HCT116 (cell line): ENCODE data around the gene GSTM5. TPM values are rescaled to one million over a fixed set of nuclear protein-coding genes. Genes with fewer than 3 reads are reported as not detected.
"Not testable (repeated sequence)": the region's sequence is repeated elsewhere in the genome, so short reads cannot be mapped to it uniquely, and the experiment has no call there.

Experiments used
- ATAC-seq: fragments of 200-7000 bp; cut with Tn5 transposase; 2 replicates; pipeline ENCODE4 v1.9.1; 2020; ENCODE audit warnings: mild to moderate bottlenecking, moderate library complexity
- BruUV-seq: library from RNA; stranded (reverse); fragments of 400-500 nt; replicated peaks from 2 replicates; lab custom pipeline; 2021; lab: Mats Ljungman, UMichigan
- CTCF ChIA-PET: fragments of 300-600 bp; sonication (Branson Sonifier 250); formaldehyde crosslinking; loops from one replicate; lab custom pipeline; 2021; ENCODE audit warnings: antibody characterized with exemption; lab: Charles Lee
- POLR2A ChIA-PET: fragments of 300-600, 350-600 bp; sonication (Branson Sonifier 250); formaldehyde crosslinking; loops from one replicate; lab custom pipeline; 2021; ENCODE audit warnings: antibody characterized with exemption; lab: Charles Lee
- RAD21 ChIA-PET, 2 experiments: fragments of 300-600 bp; sonication (Branson Sonifier 250); formaldehyde crosslinking; loops; one replicate each; lab custom pipeline; 2023; ENCODE audit warnings: low total read pairs in 2 of 2; ENCODE audit not compliant: uncharacterized antibody in 2 of 2, unreplicated experiment in 2 of 2, low non-redundant PET in 1 of 2; lab: Charles Lee
- DNase-seq: peaks from one replicate; pipeline ENCODE4 v3.0.0-alpha.2; 2010; ENCODE audit warnings: low read depth, low spot score
- H2AFZ ChIP-seq: fragments of 200-600 bp; shearing (Covaris generic), sonication (generic); 2 replicates; pipeline ENCODE4 v1.6.1; 2017; ENCODE audit warnings: low read depth, mixed run types, mixed read lengths, antibody characterized with exemption, low read length; ENCODE audit not compliant: poor library complexity, severe bottlenecking
- H3K27ac ChIP-seq: 2 replicates; pipeline ENCODE4 v1.5.1; 2012; ENCODE audit warnings: low read depth, low read length
- H3K27me3 ChIP-seq: fragments of 200-600 bp; sonication (generic); 2 replicates; pipeline ENCODE4 v1.6.1; 2016; ENCODE audit warnings: mixed run types, low read length, mixed read lengths; ENCODE audit not compliant: insufficient read depth
- H3K36me3 ChIP-seq, 2 experiments: fragments of 200-500 bp in 1 of 2; fragments of 200-600 bp in 1 of 2; sonication (Bioruptor generic) in 1 of 2; sonication (generic) in 1 of 2; 2 replicates each; pipeline versions ENCODE4 v1.5.1 to v1.6.1; 2014 to 2016; ENCODE audit warnings: low read length in 2 of 2, inconsistent platforms in 1 of 2, mixed read lengths in 1 of 2, mixed run types in 1 of 2; ENCODE audit not compliant: insufficient read depth in 2 of 2, control insufficient read depth in 1 of 2
- H3K4me1 ChIP-seq, 2 experiments: fragments of 200-600 bp in 1 of 2; sonication (generic) in 1 of 2; 2 replicates each; pipeline versions ENCODE4 v1.5.1 to v1.6.1; 2012 to 2017; ENCODE audit warnings: low read length in 2 of 2, inconsistent platforms in 1 of 2, mild to moderate bottlenecking in 1 of 2, mixed read lengths in 1 of 2, mixed run types in 1 of 2, moderate library complexity in 1 of 2; ENCODE audit not compliant: insufficient read depth in 2 of 2, control insufficient read depth in 1 of 2
- H3K4me2 ChIP-seq: fragments of 200-600 bp; sonication (generic); 2 replicates; pipeline ENCODE4 v1.6.1; 2017; ENCODE audit warnings: mixed run types, low read length, mixed read lengths
- H3K4me3 ChIP-seq, 2 experiments: fragments of 200-600 bp in 1 of 2; sonication (generic) in 1 of 2; replicated peaks in 1 of 2; 2 replicates each; pipeline ENCODE4 v1.5.1; 2011 to 2016; ENCODE audit warnings: low read length in 2 of 2, control low read depth in 1 of 2, low read depth in 1 of 2, mild to moderate bottlenecking in 1 of 2, mixed read lengths in 1 of 2, mixed run types in 1 of 2
- H3K79me2 ChIP-seq: fragments of 200-600 bp; sonication (generic); 2 replicates; pipeline ENCODE4 v1.6.1; 2017; ENCODE audit warnings: mild to moderate bottlenecking, mixed run types, low read length, moderate library complexity, mixed read lengths; ENCODE audit not compliant: insufficient read depth
- H3K9ac ChIP-seq: fragments of 200-600 bp; sonication (generic); 2 replicates; pipeline ENCODE4 v1.6.1; 2016; ENCODE audit warnings: low read length, mixed read lengths
- H3K9me2 ChIP-seq: fragments of 200-600 bp; sonication (generic), shearing (Covaris generic); 2 replicates; pipeline ENCODE4 v1.6.1; 2017; ENCODE audit warnings: mixed run types, mild to moderate bottlenecking, moderate library complexity; ENCODE audit not compliant: insufficient read depth
- H3K9me3 ChIP-seq, 2 experiments: fragments of 200-500 bp in 1 of 2; fragments of 200-600 bp in 1 of 2; sonication (Bioruptor generic) in 1 of 2; sonication (generic) in 1 of 2; 2 replicates each; pipeline ENCODE4 v1.6.1; 2014 to 2017; ENCODE audit warnings: low read length in 2 of 2, mixed read lengths in 2 of 2, inconsistent platforms in 1 of 2, low read depth in 1 of 2, mild to moderate bottlenecking in 1 of 2, mixed run types in 1 of 2, moderate library complexity in 1 of 2; ENCODE audit not compliant: control insufficient read depth in 1 of 2, insufficient read depth in 1 of 2
- H4K20me1 ChIP-seq: fragments of 200-600 bp; sonication (generic), shearing (Covaris generic); 2 replicates; pipeline ENCODE4 v1.6.1; 2017; ENCODE audit warnings: mixed run types, mild to moderate bottlenecking, moderate library complexity; ENCODE audit not compliant: insufficient read depth
- EGR1 ChIP-seq: IDR thresholded peaks from 2 replicates; pipeline ENCODE4 v1.6.1; 2012; ENCODE audit warnings: low read depth
- EZH2phosphoT487 ChIP-seq: fragments of 200-600 bp; IDR thresholded peaks from 2 replicates; pipeline ENCODE4 v1.6.1; 2018; ENCODE audit warnings: antibody characterized with exemption, borderline replicate concordance
- JUND ChIP-seq: IDR thresholded peaks from 2 replicates; pipeline ENCODE4 v1.6.1; 2012
- RAD21 ChIP-seq: IDR thresholded peaks from 2 replicates; pipeline ENCODE4 v1.6.1; 2012; ENCODE audit warnings: low read depth, mild to moderate bottlenecking
- TCF7L2 ChIP-seq: IDR thresholded peaks from 2 replicates; pipeline ENCODE4 v1.7.0; 2011; ENCODE audit warnings: borderline replicate concordance, inconsistent platforms; ENCODE audit not compliant: insufficient read depth, insufficient read length; ENCODE audit errors: extremely low read depth
- ZNF274 ChIP-seq: fragments of 200-500 bp; sonication (Bioruptor generic); IDR thresholded peaks from 2 replicates; pipeline ENCODE4 v1.6.1; 2014; ENCODE audit warnings: mild to moderate bottlenecking, low read depth, low read length, inconsistent platforms
- intact Hi-C: fragments of 100-400 bp; cut with micrococcal nuclease; formaldehyde crosslinking; loops from 2 replicates; pipeline ENCODE4 v1.10.0; 2022
- total RNA-seq: library from RNA; stranded (reverse); gene quantifications from one replicate; pipeline ENCODE4 v1.2.1, GENCODE V29; 2021; ENCODE audit not compliant: unreplicated experiment
- TF ChIP-seq, protein P1 (sequence below), 3 experiments: fragments of 200-600 bp in 1 of 3; sonication (generic) in 1 of 3; IDR thresholded peaks in 2 of 3; conservative IDR thresholded peaks in 1 of 3; 2 replicates each; pipeline ENCODE4 v1.5.1; 2012 to 2017; ENCODE audit warnings: low read depth in 2 of 3, low read length in 2 of 3, antibody characterized with exemption in 1 of 3, borderline replicate concordance in 1 of 3, control low read depth in 1 of 3, mild to moderate bottlenecking in 1 of 3, mixed read lengths in 1 of 3, mixed run types in 1 of 3, moderate library complexity in 1 of 3; ENCODE audit not compliant: insufficient read depth in 1 of 3
- TF ChIP-seq, protein P2 (sequence below): IDR thresholded peaks from 2 replicates; pipeline ENCODE4 v1.6.1; 2012

GSTM5 gene
- total RNA-seq, 1 experiment from 2014 or later: not detected

DNA sequence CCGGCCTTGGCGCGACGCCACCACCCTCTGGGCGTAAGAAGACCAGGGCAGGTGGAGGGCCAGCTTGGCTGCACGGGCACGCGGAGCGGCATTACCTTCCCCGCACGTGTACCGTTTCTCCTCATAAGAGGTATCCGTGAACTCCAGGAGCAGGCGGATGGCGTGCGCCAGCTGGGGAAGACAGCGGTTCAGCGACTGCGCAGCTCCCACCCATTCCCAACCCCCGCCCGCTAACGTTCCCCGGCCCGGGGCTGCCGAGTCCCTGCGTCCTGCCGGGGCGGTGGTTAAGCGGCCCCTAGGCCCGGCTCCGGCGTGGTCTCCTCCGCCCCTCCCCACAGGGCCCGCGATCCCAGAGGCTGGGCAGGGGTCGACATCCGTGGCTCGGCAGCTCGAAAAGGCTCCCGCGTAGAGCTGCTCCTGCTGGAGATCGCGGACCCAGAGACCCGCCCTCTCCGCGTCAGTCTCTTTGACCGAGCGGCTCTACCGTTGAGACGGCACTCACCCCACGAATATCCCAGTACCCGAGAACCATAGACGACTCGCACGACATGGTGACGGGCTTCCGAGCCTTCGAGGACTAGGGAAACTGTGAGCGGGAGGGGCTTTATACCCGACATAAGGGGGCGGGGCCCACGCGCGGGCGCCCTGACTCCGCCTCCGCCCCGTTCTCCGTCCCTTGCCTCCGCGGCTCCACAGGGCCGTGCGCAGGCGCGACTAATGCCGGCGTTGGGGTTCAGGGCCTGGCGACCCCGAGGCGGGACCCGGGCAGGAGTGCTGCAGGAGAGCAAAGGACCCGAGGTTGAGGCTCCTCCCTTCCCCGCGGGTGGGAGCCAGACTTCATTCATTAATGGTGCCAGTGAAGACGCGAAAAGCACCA, 27.9 kb downstream of the GSTM5 start:
- no peak overlapping the region for H2AFZ ChIP-seq
- intact Hi-C loops: no loop called here
- ATAC-seq: no peak
- H3K9me3 ChIP-seq: no peaks in the 10 kb centered on the region
- H3K4me2 ChIP-seq: no peak overlapping the region
- ChIA-PET RAD21 (no interaction called here), CTCF (no interaction called here), POLR2A (no interaction called here)
- BruUV-seq: no TSS peak
- no peak overlapping the region for H3K9ac ChIP-seq
- H3K9me2 ChIP-seq: no peaks in the 10 kb centered on the region
- H3K79me2 ChIP-seq: no peaks in the 10 kb centered on the region
- no peaks in the 10 kb centered on the region for H4K20me1 ChIP-seq
- no peak for DNase-seq
- no peaks in the 10 kb centered on the region for H3K4me1 ChIP-seq
- H3K36me3 ChIP-seq: no peaks in the 10 kb centered on the region
- no peak overlapping the region for H3K4me3 ChIP-seq
- 0 out of 2 replicates have a peak, but pooled peaks cover 4% of the 10 kb centered on the region for H3K27me3 ChIP-seq
- no peak overlapping the region for H3K27ac ChIP-seq
- TF ChIP-seq EGR1 (no peak), ZNF274 (no peak), EZH2phosphoT487 (no peak)

DNA sequence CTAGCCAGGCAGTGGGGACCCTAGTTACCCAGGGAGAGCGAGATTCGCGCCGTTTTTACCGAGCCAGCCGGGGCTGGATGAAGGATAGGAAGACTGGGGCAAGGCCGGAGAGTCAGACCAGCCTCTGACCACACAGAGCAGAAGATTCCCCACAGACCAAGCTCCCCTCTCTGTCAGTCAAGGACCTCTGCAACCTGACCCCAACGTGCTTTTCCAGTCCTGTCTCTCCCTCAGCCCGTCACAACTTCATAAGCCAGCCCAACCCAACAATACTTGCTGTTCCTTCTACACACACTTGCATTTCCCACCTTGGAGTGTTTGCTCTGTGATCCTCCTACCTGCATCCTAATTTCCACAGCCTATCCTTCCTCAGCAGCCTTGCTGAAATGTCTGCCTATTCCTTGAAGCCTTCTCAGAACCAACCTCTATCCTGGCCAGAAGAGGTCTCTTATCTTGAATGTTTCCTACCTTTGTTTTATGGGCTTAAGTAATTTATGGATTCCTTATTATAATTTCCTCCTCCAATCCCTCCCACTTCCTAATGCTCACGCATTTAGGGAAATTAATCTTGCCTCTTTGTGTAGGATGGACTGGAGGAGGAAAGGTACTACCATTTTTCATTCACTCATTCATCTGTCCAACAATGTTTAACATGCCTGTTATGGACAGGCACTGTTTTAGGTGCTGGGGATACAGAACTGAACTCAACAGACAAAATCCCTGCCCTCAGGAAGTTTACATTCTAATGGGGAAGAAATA, 28.7 kb downstream of the GSTM5 start, which contains the start of gene GSTM3:
Gene GSTM3 (minus strand): TSS at position 424 of the 759 bp plus-strand sequence. CDS start 751 bp downstream, outside the sequence.
- Histone ChIP-seq H3K27me3 (0 out of 2 replicates have a peak, but pooled peaks cover 4% of the 10 kb centered on the region), H3K4me3 (no peak within 1 kb of the TSS), H3K9me3 (no peaks in the 10 kb centered on the region), H3K9me2 (no peaks in the 10 kb centered on the region), H3K4me2 (no peak within 1 kb of the TSS), H3K9ac (no peak within 1 kb of the TSS), H2AFZ (no peak within 1 kb of the TSS), H3K27ac (no peak within 1 kb of the TSS), H3K36me3 (no peaks in the 10 kb centered on the region), H3K4me1 (no peaks in the 10 kb centered on the region), H4K20me1 (no peaks in the 10 kb centered on the region), H3K79me2 (no peaks in the 10 kb centered on the region)
- CTCF ChIA-PET: no interaction called here
- TF ChIP-seq TCF7L2 (no peak), RAD21 (no peak), JUND (no peak)
- TF ChIP-seq, protein P1, sequence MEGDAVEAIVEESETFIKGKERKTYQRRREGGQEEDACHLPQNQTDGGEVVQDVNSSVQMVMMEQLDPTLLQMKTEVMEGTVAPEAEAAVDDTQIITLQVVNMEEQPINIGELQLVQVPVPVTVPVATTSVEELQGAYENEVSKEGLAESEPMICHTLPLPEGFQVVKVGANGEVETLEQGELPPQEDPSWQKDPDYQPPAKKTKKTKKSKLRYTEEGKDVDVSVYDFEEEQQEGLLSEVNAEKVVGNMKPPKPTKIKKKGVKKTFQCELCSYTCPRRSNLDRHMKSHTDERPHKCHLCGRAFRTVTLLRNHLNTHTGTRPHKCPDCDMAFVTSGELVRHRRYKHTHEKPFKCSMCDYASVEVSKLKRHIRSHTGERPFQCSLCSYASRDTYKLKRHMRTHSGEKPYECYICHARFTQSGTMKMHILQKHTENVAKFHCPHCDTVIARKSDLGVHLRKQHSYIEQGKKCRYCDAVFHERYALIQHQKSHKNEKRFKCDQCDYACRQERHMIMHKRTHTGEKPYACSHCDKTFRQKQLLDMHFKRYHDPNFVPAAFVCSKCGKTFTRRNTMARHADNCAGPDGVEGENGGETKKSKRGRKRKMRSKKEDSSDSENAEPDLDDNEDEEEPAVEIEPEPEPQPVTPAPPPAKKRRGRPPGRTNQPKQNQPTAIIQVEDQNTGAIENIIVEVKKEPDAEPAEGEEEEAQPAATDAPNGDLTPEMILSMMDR (IDR thresholded peaks at IDR 0.05 in 2 of 3, conservative IDR thresholded peaks at IDR 0.05 in 1 of 3; ENCODE audit: borderline replicate concordance in 1 of 3, insufficient read depth in 1 of 3, low read depth in 2 of 3, low read length in 2 of 3): no peak
- TF ChIP-seq, protein P2, sequence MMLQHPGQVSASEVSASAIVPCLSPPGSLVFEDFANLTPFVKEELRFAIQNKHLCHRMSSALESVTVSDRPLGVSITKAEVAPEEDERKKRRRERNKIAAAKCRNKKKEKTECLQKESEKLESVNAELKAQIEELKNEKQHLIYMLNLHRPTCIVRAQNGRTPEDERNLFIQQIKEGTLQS: no peak
- ATAC-seq (no peak), DNase-seq (no peak)
- intact Hi-C loops: no loop called here
- BruUV-seq: no TSS peak
- RAD21 ChIA-PET: no interaction called here
- POLR2A ChIA-PET: no interaction called here

DNA sequence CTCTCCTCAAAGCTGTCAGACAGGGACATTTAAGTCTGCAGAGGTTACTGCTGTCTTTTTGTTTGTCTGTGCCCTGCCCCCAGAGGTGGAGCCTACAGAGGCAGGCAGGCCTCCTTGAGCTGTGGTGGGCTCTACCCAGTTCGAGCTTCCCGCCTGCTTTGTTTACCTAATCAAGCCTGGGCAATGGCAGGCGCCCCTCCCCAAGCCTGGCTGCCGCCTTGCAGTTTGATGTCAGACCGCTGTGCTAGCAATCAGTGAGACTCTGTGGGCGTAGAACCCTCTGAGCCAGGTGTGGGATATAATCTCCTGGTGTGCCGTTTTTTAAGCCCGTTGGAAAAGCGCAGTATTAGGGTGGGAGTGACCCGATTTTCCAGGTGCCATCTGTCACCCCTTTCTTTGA, 36.3 kb downstream of the GSTM5 start:
- CTCF ChIA-PET, ATAC-seq: not testable (repeated sequence)

More for the DNA sequence above, 36.3 kb downstream of the GSTM5 start:
- RAD21 ChIA-PET, H3K36me3 ChIP-seq, DNase-seq, H3K27me3 ChIP-seq, H3K9me3 ChIP-seq, H3K4me3 ChIP-seq, H3K4me1 ChIP-seq, intact Hi-C loops, POLR2A ChIA-PET, H3K27ac ChIP-seq, H4K20me1 ChIP-seq, H2AFZ ChIP-seq, BruUV-seq, H3K4me2 ChIP-seq, H3K9me2 ChIP-seq, H3K79me2 ChIP-seq, H3K9ac ChIP-seq: not testable (repeated sequence)
